Activated CD4-positive, alpha-beta memory T cell treated with anti-CD3 and anti-CD28 coated beads for 36 hours (primary cell): ENCODE results near the gene NDUFS6. TPM values are rescaled to one million over a fixed set of nuclear protein-coding genes. Genes with fewer than 3 reads are reported as not detected.

Source experiments
- CTCF ChIA-PET: fragments of 350-600 bp; sonication (Branson Sonifier 250); formaldehyde crosslinking; loops from one replicate; lab custom pipeline; 2021; ENCODE audit warnings: antibody characterized with exemption, inconsistent platforms; lab: Charles Lee
- POLR2A ChIA-PET: fragments of 350-600 bp; sonication (Branson Sonifier 250); formaldehyde crosslinking; loops from one replicate; lab custom pipeline; 2021; ENCODE audit warnings: antibody characterized with exemption; lab: Charles Lee
- DNase-seq: peaks from one replicate; pipeline ENCODE4 v3.0.0-alpha.2; 2020
- H3K27ac Mint-ChIP-seq: one replicate; pipeline ENCODE4 v1.8.0; 2021; ENCODE audit warnings: mixed read lengths
- H3K27me3 Mint-ChIP-seq: one replicate; pipeline ENCODE4 v1.8.0; 2021; ENCODE audit warnings: mixed read lengths
- H3K36me3 Mint-ChIP-seq: one replicate; pipeline ENCODE4 v1.8.0; 2021; ENCODE audit warnings: mixed read lengths
- H3K4me1 Mint-ChIP-seq: one replicate; pipeline ENCODE4 v1.8.0; 2021; ENCODE audit warnings: low read depth, mixed read lengths
- H3K4me3 Mint-ChIP-seq: one replicate; pipeline ENCODE4 v1.8.0; 2021; ENCODE audit warnings: mild to moderate bottlenecking, mixed read lengths
- H3K9me3 Mint-ChIP-seq: one replicate; pipeline ENCODE4 v1.8.0; 2021; ENCODE audit warnings: mixed read lengths
- intact Hi-C: fragments of 100-400 bp; cut with micrococcal nuclease; formaldehyde crosslinking; loops from one replicate; pipeline ENCODE4 v1.15.1; 2023
- total RNA-seq, 2 experiments: library from RNA; stranded (reverse); gene quantifications; one replicate each; pipeline ENCODE4 v1.2.3, GENCODE V29; 2021

The NDUFS6 gene
- total RNA-seq, 2 experiments from 2014 or later = 38.9 to 39.5 TPM

GRCh38 chr5:1768283-1769000 is 32.8 kb upstream of the NDUFS6 start:
- H3K27me3 Mint-ChIP-seq = peaks cover 9% of the 10 kb centered on the region

GRCh38 chr5:1769017-1769640 is 32.1 kb upstream of the NDUFS6 start:
- ChIA-PET POLR2A (no interaction called here), CTCF (no interaction called here)
- peaks cover 5% of the 10 kb centered on the region for H3K27me3 Mint-ChIP-seq
- intact Hi-C loops = no loop called here
- no peak overlapping the region for H3K4me3 Mint-ChIP-seq
- no peak for DNase-seq
- H3K4me1 Mint-ChIP-seq = no peaks in the 10 kb centered on the region
- no peaks in the 10 kb centered on the region for H3K9me3 Mint-ChIP-seq
- H3K27ac Mint-ChIP-seq = no peak overlapping the region
- H3K36me3 Mint-ChIP-seq = no peaks in the 10 kb centered on the region

More at GRCh38 chr5:1768283-1769000, 32.8 kb upstream of the NDUFS6 start:
- ChIA-PET CTCF (no interaction called here), POLR2A (no interaction called here)
- H3K27ac Mint-ChIP-seq = no peak overlapping the region
- no peaks in the 10 kb centered on the region for H3K9me3 Mint-ChIP-seq
- intact Hi-C loops = no loop called here
- H3K4me3 Mint-ChIP-seq = no peak overlapping the region
- DNase-seq = no peak
- no peaks in the 10 kb centered on the region for H3K4me1 Mint-ChIP-seq
- no peaks in the 10 kb centered on the region for H3K36me3 Mint-ChIP-seq

GRCh38 chr5:1769752-1770442 is 31.3 kb upstream of the NDUFS6 start:
- no peak overlapping the region for H3K27ac Mint-ChIP-seq
- no peak for DNase-seq
- H3K27me3 Mint-ChIP-seq = peaks cover 3% of the 10 kb centered on the region
- intact Hi-C loops = no loop called here
- no peaks in the 10 kb centered on the region for H3K9me3 Mint-ChIP-seq
- CTCF ChIA-PET = no interaction called here
- POLR2A ChIA-PET = no interaction called here
- no peak overlapping the region for H3K4me3 Mint-ChIP-seq
- H3K4me1 Mint-ChIP-seq = no peaks in the 10 kb centered on the region
- H3K36me3 Mint-ChIP-seq = no peaks in the 10 kb centered on the region

GRCh38 chr5:1770443-1770802 is 30.8 kb upstream of the NDUFS6 start:
- no peaks in the 10 kb centered on the region for H3K9me3 Mint-ChIP-seq
- no peak for DNase-seq
- intact Hi-C loops = no loop called here
- no peaks in the 10 kb centered on the region for H3K4me1 Mint-ChIP-seq
- H3K27ac Mint-ChIP-seq = no peak overlapping the region
- CTCF ChIA-PET = no interaction called here
- no peak overlapping the region for H3K4me3 Mint-ChIP-seq
- peaks cover 3% of the 10 kb centered on the region for H3K27me3 Mint-ChIP-seq
- no peaks in the 10 kb centered on the region for H3K36me3 Mint-ChIP-seq
- POLR2A ChIA-PET = no interaction called here

- Mint-ChIP-seq H3K36me3 (no peaks in the 10 kb centered on the region), H3K9me3 (no peaks in the 10 kb centered on the region), H3K4me3 (no peak overlapping the region), H3K27ac (no peak overlapping the region), H3K27me3 (peaks cover 3% of the 10 kb centered on the region), H3K4me1 (no peaks in the 10 kb centered on the region)
- intact Hi-C loops = no loop called here
- CTCF ChIA-PET = interaction anchor here (1.0 kb wide), 1 partner anchor 31 kb away, joined by 3 read pairs; no protein-coding TSS in a partner anchor
- POLR2A ChIA-PET = no interaction called here
- no peak for DNase-seq
Measured at GRCh38 chr5:1771149-1772065, 29.8 kb upstream of the NDUFS6 start.

- Mint-ChIP-seq H3K36me3 (no peaks in the 10 kb centered on the region), H3K4me1 (no peaks in the 10 kb centered on the region), H3K9me3 (no peaks in the 10 kb centered on the region), H3K27me3 (peaks cover 3% of the 10 kb centered on the region), H3K27ac (no peak overlapping the region), H3K4me3 (no peak overlapping the region)
- intact Hi-C loops = no loop called here
- no peak for DNase-seq
- POLR2A ChIA-PET = no interaction called here
- CTCF ChIA-PET = no interaction called here
Measured at GRCh38 chr5:1772634-1773033, 28.6 kb upstream of the NDUFS6 start.

- H3K27me3 Mint-ChIP-seq = no peaks in the 10 kb centered on the region
- H3K4me1 Mint-ChIP-seq = no peaks in the 10 kb centered on the region
- H3K36me3 Mint-ChIP-seq = no peaks in the 10 kb centered on the region
- no peak for DNase-seq
- intact Hi-C loops = no loop called here
- H3K4me3 Mint-ChIP-seq = no peak overlapping the region
- POLR2A ChIA-PET = interaction anchor here (0.5 kb wide), 1 partner anchor 11 kb away, joined by 3 read pairs; no protein-coding TSS in a partner anchor
- CTCF ChIA-PET = no interaction called here
- no peak overlapping the region for H3K27ac Mint-ChIP-seq
- H3K9me3 Mint-ChIP-seq = no peaks in the 10 kb centered on the region
Measured at GRCh38 chr5:1776831-1777230, 24.4 kb upstream of the NDUFS6 start.

- no peaks in the 10 kb centered on the region for H3K9me3 Mint-ChIP-seq
- intact Hi-C loops = no loop called here
- H3K36me3 Mint-ChIP-seq = no peaks in the 10 kb centered on the region
- H3K4me3 Mint-ChIP-seq = no peak overlapping the region
- no peaks in the 10 kb centered on the region for H3K27me3 Mint-ChIP-seq
- H3K27ac Mint-ChIP-seq = no peak overlapping the region
- ChIA-PET POLR2A (interaction anchor here (0.5 kb wide), 1 partner anchor 12 kb away, joined by 3 read pairs; no protein-coding TSS in a partner anchor), CTCF (no interaction called here)
- no peak for DNase-seq
- H3K4me1 Mint-ChIP-seq = no peaks in the 10 kb centered on the region
Measured at GRCh38 chr5:1777281-1778137, 23.7 kb upstream of the NDUFS6 start.

GRCh38 chr5:1778138-1779020 is 22.8 kb upstream of the NDUFS6 start:
- H3K36me3 Mint-ChIP-seq = no peaks in the 10 kb centered on the region
- no peaks in the 10 kb centered on the region for H3K9me3 Mint-ChIP-seq
- CTCF ChIA-PET = no interaction called here
- no peak overlapping the region for H3K4me3 Mint-ChIP-seq
- H3K27ac Mint-ChIP-seq = no peak overlapping the region
- POLR2A ChIA-PET = no interaction called here
- H3K27me3 Mint-ChIP-seq = no peaks in the 10 kb centered on the region
- no peak for DNase-seq
- intact Hi-C loops = no loop called here
- H3K4me1 Mint-ChIP-seq = peaks cover 1% of the 10 kb centered on the region

GRCh38 chr5:1779021-1779680 is 22.1 kb upstream of the NDUFS6 start:
- no peak overlapping the region for H3K27ac Mint-ChIP-seq
- H3K27me3 Mint-ChIP-seq = no peaks in the 10 kb centered on the region
- H3K4me3 Mint-ChIP-seq = no peak overlapping the region
- H3K36me3 Mint-ChIP-seq = no peaks in the 10 kb centered on the region
- intact Hi-C loops = no loop called here
- POLR2A ChIA-PET = no interaction called here
- H3K4me1 Mint-ChIP-seq = peaks cover 1% of the 10 kb centered on the region
- DNase-seq = no peak
- CTCF ChIA-PET = no interaction called here
- no peaks in the 10 kb centered on the region for H3K9me3 Mint-ChIP-seq
